HEK293T (cell line): ENCODE measurements around the gene DNAJC3.

Experiments used
- CTCF ChIA-PET: fragments of 350-600 bp; formaldehyde crosslinking; extraction: SDS; loops from one replicate; lab custom pipeline; 2021; ENCODE audit warnings: antibody characterized with exemption, inconsistent platforms; lab: Yijun Ruan, JAX
- POLR2A ChIA-PET: fragments of 350-600 bp; formaldehyde crosslinking; extraction: SDS; loops from one replicate; lab custom pipeline; 2020; ENCODE audit warnings: antibody characterized with exemption, inconsistent platforms; lab: Yijun Ruan, JAX
- DNase-seq: peaks from one replicate; pipeline ENCODE4 v3.0.0; 2012; ENCODE audit warnings: mixed read lengths; ENCODE audit errors: extremely low spot score
- ARNT ChIP-seq: fragments of 450-650 bp; IDR thresholded peaks from 2 replicates; pipeline ENCODE4 v1.6.1; 2017; ENCODE audit warnings: mild to moderate bottlenecking
- BHLHE40 ChIP-seq: fragments of 450-650 bp; IDR thresholded peaks from 2 replicates; pipeline ENCODE4 v1.6.1; 2016; ENCODE audit warnings: mild to moderate bottlenecking, moderate library complexity, borderline replicate concordance
- CTBP1 ChIP-seq: fragments of 450-650 bp; IDR thresholded peaks from 2 replicates; pipeline ENCODE4 v1.6.1; 2016; ENCODE audit warnings: borderline replicate concordance
- ELF4 ChIP-seq: fragments of 450-650 bp; IDR thresholded peaks from 2 replicates; pipeline ENCODE4 v1.6.1; 2017; ENCODE audit warnings: antibody characterized with exemption
- FOXA1 ChIP-seq: fragments of 450-650 bp; IDR thresholded peaks from 2 replicates; pipeline ENCODE4 v1.6.1; 2016; ENCODE audit warnings: mild to moderate bottlenecking
- FOXK2 ChIP-seq: fragments of 450-650 bp; IDR thresholded peaks from 2 replicates; pipeline ENCODE4 v1.6.1; 2016; ENCODE audit warnings: mild to moderate bottlenecking
- FOXM1 ChIP-seq: fragments of 450-650 bp; IDR thresholded peaks from 2 replicates; pipeline ENCODE4 v1.6.1; 2017; ENCODE audit warnings: mild to moderate bottlenecking, borderline replicate concordance
- HDGF ChIP-seq: fragments of 450-650 bp; IDR thresholded peaks from 2 replicates; pipeline ENCODE4 v1.6.1; 2017; ENCODE audit warnings: antibody characterized with exemption, borderline replicate concordance
- L3MBTL2 ChIP-seq: fragments of 450-650 bp; conservative IDR thresholded peaks from 2 replicates; pipeline ENCODE4 v1.6.1; 2016; ENCODE audit warnings: mild to moderate bottlenecking
- LEF1 ChIP-seq: fragments of 450-650 bp; IDR thresholded peaks from 2 replicates; pipeline ENCODE4 v1.6.1; 2017; ENCODE audit warnings: mild to moderate bottlenecking, borderline replicate concordance
- NFRKB ChIP-seq: fragments of 450-650 bp; IDR thresholded peaks from 2 replicates; pipeline ENCODE4 v1.6.1; 2016; ENCODE audit warnings: mild to moderate bottlenecking, moderate library complexity
- SP1 ChIP-seq: fragments of 450-650 bp; IDR thresholded peaks from 2 replicates; pipeline ENCODE4 v1.6.1; 2017
- SUZ12 ChIP-seq: fragments of 450-650 bp; IDR thresholded peaks from 2 replicates; pipeline ENCODE4 v1.6.1; 2016; ENCODE audit warnings: mild to moderate bottlenecking
- TARDBP ChIP-seq: fragments of 450-650 bp; IDR thresholded peaks from 2 replicates; pipeline ENCODE4 v1.6.1; 2016
- ZNF384 ChIP-seq: fragments of 450-650 bp; IDR thresholded peaks from 2 replicates; pipeline ENCODE4 v1.6.1; 2016
- TF ChIP-seq, protein P1 (sequence below): fragments of 450-650 bp; IDR thresholded peaks from 2 replicates; pipeline ENCODE4 v1.6.1; 2016

The DNAJC3 gene

DNA sequence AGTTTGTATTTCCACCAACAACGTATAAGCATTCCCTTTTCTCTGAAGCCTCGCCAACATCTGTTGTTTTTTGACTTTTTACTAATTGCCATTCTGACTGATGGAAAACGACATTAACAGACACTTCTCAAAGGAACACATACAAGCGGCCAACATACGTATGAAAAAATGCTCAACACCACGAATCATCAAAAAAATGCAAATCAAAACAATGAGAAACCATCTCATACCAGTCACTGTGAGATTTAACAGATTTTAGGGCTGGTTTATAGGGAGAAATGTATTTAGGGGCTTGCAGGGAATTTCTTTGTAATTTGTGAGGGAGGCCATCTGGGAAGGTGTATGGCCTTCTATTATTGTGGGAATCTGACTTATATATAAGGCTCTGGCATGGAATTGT lies 29.6 kb upstream of the DNAJC3 start:
- ChIA-PET POLR2A (no interaction called here), CTCF (no interaction called here)
- DNase-seq: no peak
- TF ChIP-seq, protein P1, sequence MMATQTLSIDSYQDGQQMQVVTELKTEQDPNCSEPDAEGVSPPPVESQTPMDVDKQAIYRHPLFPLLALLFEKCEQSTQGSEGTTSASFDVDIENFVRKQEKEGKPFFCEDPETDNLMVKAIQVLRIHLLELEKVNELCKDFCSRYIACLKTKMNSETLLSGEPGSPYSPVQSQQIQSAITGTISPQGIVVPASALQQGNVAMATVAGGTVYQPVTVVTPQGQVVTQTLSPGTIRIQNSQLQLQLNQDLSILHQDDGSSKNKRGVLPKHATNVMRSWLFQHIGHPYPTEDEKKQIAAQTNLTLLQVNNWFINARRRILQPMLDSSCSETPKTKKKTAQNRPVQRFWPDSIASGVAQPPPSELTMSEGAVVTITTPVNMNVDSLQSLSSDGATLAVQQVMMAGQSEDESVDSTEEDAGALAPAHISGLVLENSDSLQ: no peak

DNA sequence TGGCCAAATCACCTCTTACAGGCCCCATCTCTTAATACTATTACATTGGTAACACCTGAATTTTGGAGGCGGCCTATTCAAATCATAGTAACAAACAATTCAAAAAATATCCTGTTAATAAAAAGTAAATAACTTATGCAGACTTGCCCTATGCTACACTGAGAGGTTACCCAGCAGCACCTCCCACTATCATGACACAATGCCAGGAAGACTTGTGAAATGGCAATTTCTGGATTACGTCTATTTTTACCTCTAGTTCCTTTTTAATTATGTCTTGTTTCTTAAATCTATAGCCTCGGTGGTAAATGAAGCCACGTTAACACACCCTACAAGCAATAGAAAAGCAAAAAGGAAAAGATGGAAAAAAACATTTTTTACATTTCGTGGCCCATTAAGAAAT lies 26.2 kb upstream of the DNAJC3 start:
- POLR2A ChIA-PET: no interaction called here
- no peak for DNase-seq
- no peak for TF ChIP-seq FOXM1
- TF ChIP-seq ZNF384: no peak
- no peak for TF ChIP-seq NFRKB
- no peak for TF ChIP-seq CTBP1
- no peak for TF ChIP-seq BHLHE40
- TF ChIP-seq, protein P1: no peak
- no peak for TF ChIP-seq ARNT
- no peak for TF ChIP-seq HDGF
- TF ChIP-seq SP1: no peak
- no peak for TF ChIP-seq LEF1
- no peak for TF ChIP-seq L3MBTL2
- no peak for TF ChIP-seq FOXK2
- no peak for TF ChIP-seq TARDBP
- CTCF ChIA-PET: no interaction called here

GRCh38 chr13:95652244-95652764 lies 24.6 kb upstream of the DNAJC3 start:
- no peak for TF ChIP-seq FOXK2
- TF ChIP-seq ELF4: no peak
- no peak for TF ChIP-seq SP1
- no peak for TF ChIP-seq ARNT
- CTCF ChIA-PET: interaction anchor here (0.6 to 0.8 kb wide), 3 partner anchors 30 to 96 kb away, joined by 3 read pairs; no protein-coding TSS in a partner anchor
- POLR2A ChIA-PET: no interaction called here
- DNase-seq: no peak

- no peak for DNase-seq
- TF ChIP-seq, protein P1: no peak
- TF ChIP-seq NFRKB (no peak), SUZ12 (no peak), L3MBTL2 (no peak), ARNT (no peak), HDGF (no peak), FOXK2 (no peak), ZNF384 (no peak)
- ChIA-PET CTCF (interaction anchor here (0.7 to 0.8 kb wide), 2 partner anchors 42 to 96 kb away, joined by 3 read pairs; no protein-coding TSS in a partner anchor), POLR2A (no interaction called here)
Observed at GRCh38 chr13:95652821-95653220, 24.1 kb upstream of the DNAJC3 start.

DNA sequence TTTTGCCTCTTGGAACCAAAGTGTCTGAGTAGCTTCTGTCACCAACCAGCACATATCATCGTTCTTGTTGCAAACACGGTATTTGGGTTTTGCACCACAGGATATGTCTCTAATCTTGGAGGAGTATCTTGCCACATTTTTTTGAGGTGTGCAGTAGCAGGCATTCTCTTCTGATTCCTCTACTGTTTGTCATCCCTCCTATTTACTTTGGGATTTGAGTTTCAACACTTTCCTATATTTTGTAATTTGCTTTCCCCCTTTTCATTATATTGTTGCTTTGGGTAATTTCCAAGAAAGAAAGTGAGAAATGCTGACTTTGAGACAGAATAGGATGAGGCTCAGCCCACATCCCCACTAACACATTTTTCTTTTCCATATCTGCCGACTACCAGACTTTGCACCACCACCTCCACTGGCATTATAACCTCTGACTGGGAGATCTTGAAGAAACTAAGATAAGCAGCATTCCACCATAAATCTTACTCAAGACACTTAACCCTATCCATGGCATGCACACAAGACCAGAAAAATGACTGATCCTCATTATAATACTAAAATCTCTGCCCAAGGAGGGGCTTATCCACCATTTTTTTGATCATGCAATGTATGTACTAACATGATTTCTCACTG lies 20.4 kb upstream of the DNAJC3 start:
- ChIA-PET CTCF (no interaction called here), POLR2A (no interaction called here)
- TF ChIP-seq L3MBTL2 (no peak), TARDBP (no peak), SP1 (no peak), SUZ12 (no peak), FOXA1 (no peak), FOXK2 (no peak), ELF4 (no peak), CTBP1 (no peak), ARNT (no peak), LEF1 (no peak), HDGF (no peak), FOXM1 (no peak), BHLHE40 (no peak), NFRKB (no peak), ZNF384 (no peak)
- TF ChIP-seq, protein P1: no peak
- no peak for DNase-seq

DNA sequence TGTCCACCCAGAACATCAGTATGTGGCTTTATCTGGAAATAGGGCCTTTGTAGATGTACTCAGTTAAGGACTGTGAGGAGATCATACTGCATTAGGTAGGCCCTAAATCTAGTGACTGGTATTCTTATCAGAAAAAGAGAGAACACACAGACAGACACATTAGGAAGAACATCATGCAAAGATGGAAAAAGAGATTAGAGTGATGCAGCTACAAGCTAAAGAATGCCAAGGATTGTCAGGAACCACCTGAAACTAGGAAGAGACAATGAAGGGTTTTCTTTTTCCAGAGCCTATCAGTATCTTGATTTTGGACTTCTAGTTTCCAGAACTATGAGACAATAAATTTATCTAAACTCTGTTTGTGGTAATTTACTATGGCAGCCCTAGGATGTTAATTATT lies 17.4 kb upstream of the DNAJC3 start:
- ChIA-PET CTCF (no interaction called here), POLR2A (no interaction called here)
- no peak for TF ChIP-seq FOXA1
- TF ChIP-seq FOXM1: no peak
- no peak for TF ChIP-seq L3MBTL2
- TF ChIP-seq SP1: no peak
- TF ChIP-seq FOXK2: no peak
- TF ChIP-seq, protein P1: no peak
- TF ChIP-seq ARNT: no peak
- no peak for TF ChIP-seq HDGF
- TF ChIP-seq SUZ12: no peak
- no peak for TF ChIP-seq LEF1
- no peak for TF ChIP-seq CTBP1
- TF ChIP-seq NFRKB: no peak
- no peak for TF ChIP-seq ZNF384
- no peak for TF ChIP-seq ELF4
- TF ChIP-seq TARDBP: no peak
- no peak for DNase-seq
